GM13976 (cell line): Measurements from ENCODE around the gene DEFB123.

Source experiments
- DNase-seq: peaks from one replicate; pipeline ENCODE4 v3.0.0; 2012; ENCODE audit warnings: low spot score
- in situ Hi-C: fragments of 300-500 bp; cut with MboI; formaldehyde crosslinking; loops from one replicate; pipeline ENCODE4 v1.12.0; 2022; ENCODE audit warnings: low sequenced_read_pairs, mixed read lengths, inconsistent platforms; ENCODE audit not compliant: unreplicated experiment
- TF ChIP-seq, protein P1 (sequence below): IDR thresholded peaks from 2 replicates; pipeline ENCODE4 v1.5.1; 2012; ENCODE audit warnings: borderline replicate concordance, mild to moderate bottlenecking; ENCODE audit not compliant: insufficient read depth; ENCODE audit errors: extremely low read depth, missing control alignments, control extremely low read depth

DEFB123 gene

DNA sequence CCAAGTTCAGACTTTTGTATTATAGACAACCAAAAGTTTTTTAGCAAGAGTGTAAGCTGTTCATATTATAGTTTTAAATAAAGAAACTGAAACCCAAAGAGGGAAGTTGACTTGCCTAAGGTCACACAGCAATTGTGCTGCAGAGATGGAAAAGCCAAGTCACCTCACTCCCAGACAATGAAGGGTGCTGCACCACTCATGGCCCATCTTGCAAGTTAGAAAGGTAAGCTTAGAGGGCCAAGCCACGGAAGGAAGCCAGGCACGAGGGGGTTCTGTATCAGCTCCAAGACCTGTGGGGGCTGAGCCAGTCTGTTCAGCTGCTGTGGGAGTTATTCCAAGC, 33.6 kb downstream of the DEFB123 start:
- DNase-seq, result peak; percentile 38
- TF ChIP-seq, protein P1, sequence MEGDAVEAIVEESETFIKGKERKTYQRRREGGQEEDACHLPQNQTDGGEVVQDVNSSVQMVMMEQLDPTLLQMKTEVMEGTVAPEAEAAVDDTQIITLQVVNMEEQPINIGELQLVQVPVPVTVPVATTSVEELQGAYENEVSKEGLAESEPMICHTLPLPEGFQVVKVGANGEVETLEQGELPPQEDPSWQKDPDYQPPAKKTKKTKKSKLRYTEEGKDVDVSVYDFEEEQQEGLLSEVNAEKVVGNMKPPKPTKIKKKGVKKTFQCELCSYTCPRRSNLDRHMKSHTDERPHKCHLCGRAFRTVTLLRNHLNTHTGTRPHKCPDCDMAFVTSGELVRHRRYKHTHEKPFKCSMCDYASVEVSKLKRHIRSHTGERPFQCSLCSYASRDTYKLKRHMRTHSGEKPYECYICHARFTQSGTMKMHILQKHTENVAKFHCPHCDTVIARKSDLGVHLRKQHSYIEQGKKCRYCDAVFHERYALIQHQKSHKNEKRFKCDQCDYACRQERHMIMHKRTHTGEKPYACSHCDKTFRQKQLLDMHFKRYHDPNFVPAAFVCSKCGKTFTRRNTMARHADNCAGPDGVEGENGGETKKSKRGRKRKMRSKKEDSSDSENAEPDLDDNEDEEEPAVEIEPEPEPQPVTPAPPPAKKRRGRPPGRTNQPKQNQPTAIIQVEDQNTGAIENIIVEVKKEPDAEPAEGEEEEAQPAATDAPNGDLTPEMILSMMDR, result no peak
- in situ Hi-C loops, result no loop called here

DNA sequence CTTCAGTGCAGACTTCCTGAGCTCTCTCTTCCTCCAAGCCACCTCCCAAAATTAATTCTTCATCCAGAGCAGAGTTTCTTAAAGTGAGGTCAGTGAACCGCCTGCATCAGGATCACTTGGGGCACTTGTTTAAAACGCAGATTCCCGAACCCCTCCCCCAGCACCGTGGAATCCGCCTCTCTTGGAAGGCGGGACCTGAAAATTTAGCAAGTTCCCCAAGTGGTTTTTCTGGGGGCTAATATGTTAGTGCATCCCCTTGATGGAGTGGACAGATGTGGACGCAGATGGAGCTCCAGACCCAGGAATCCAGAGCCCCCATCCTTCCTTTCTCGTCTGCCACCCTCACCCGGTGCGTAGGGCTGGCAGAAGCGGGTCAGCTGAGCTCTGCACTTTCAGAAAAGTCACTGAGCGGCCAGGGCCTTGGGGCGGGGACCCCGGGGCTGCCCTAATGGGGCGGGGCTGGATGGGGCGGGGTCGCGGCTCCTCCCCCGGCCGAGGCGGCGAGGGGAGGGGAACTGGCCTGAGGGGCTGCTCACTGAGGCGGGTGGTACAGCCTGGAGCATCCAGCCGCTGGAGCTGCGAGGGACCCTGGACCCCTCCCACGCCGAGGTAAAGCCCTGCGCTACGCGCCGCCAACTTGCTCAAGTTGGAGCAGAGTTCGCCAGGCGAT, 34.5 kb downstream of the DEFB123 start, which contains the start of the genes DEFB124 and REM1:
Gene DEFB124 (minus strand): TSS at position 370 of the 670 bp plus-strand sequence. CDS start 2,114 bp downstream, outside the sequence.
Gene REM1 (plus strand): TSS at position 531 of the 670 bp plus-strand sequence. CDS start 1,158 bp downstream, outside the sequence.
- TF ChIP-seq, protein P1, result no peak
- in situ Hi-C loops, result no loop called here
- no peak for DNase-seq

DNA sequence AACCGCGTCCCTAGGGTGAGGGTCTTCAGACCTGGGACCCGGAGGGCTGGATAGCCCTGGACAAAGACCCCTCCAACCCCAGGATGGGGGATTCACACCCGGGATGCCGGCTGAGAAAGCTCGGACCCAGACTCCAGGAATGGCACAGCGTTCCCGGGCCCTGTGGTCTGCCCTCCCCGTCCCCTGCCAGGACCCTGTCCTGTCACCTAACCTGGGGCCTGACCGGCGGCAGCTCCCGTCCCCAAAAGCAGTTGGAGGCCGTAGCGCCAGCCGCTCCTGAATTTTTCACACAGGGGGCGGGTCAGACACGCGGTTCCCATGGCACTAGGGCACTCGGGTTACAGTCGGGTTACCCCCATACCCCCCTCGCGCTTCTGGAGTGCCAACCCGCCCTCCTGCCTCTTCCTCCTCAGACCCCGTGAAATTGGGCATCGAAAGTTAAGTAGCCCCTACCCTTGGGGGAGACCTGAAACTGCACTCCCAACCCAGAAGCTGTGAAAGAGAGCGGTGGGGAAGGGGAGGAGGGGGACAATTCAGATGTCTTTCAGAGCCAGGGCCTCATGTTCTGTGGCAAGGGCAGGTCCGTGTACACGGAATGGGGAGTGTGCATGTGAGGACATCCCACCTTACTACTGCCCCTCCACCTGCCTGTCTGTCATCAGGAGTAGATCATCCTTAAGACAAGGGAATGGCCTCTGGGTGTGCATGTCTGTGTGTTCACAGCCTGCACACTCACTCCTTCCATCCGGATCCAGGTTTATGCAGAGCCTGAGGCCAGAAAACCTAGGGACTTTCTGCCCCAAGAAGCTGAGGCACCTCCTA, 35.3 kb downstream of the DEFB123 start:
- in situ Hi-C loops, result no loop called here
- DNase-seq, result no peak
- TF ChIP-seq, protein P1, result no peak

DNA sequence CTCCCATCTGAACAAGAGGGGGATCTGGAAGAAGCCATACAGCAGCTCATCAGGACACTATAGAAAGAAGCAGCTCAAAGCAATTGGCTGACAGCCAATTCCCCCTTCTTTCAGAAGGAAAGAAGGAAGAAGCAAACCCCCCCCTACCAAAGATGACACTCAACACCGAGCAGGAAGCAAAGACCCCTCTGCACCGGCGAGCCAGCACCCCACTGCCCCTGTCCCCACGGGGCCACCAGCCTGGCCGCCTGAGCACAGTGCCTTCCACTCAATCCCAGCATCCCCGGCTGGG, 35.8 kb downstream of the DEFB123 start:
- DNase-seq, result no peak
- in situ Hi-C loops, result no loop called here
- TF ChIP-seq, protein P1, result no peak

DNA sequence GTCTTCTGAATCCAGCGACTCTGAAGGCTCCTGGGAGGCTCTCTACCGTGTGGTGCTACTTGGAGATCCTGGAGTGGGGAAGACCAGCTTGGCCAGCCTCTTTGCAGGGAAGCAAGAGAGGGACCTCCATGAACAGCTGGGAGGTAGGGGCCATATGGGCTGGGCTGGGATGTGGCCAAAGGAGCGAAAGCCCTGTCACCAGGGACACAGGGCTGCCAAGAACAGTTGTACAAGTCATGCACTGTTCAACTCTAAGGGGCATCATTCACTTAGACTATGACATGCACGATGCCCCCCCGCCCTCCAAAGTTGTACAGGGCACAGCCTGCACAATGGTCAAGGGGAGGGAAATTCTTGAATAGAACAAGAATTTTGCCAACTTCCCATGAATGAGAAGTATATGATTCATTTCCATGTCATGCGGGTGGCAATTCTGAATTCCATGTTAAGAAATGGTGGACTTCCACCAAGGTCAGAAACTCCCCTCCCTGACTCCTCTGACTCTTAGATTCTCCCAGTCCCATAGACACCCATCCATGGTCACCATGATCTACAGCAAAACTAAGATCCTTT, 36.3 kb downstream of the DEFB123 start:
- no peak for DNase-seq
- in situ Hi-C loops, result no loop called here

DNA sequence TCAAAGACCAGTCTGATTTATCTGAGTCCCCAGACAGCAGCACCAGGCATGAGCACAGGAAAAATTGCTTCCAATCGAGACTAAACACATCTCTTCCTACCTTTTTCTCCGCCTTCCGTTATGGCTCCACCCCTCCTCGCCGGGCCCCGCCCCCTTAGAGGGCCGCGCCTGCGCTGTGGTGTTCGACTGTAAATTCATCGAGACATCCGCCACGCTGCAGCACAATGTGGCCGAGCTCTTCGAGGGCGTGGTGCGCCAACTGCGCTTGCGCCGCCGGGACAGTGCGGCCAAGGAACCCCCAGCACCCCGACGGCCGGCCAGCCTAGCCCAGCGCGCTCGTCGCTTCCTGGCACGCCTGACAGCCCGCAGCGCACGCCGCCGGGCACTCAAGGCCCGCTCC, 43.6 kb downstream of the DEFB123 start:
- no peak for DNase-seq
- TF ChIP-seq, protein P1, result no peak
- in situ Hi-C loops, result no loop called here

More for the DNA sequence above, 36.3 kb downstream of the DEFB123 start:
- TF ChIP-seq, protein P1, result no peak
